HG03175 (cell line): ENCODE measurements around the gene GSDMA.
"Not testable (repeated sequence)": the region's sequence is repeated elsewhere in the genome, so short reads cannot be mapped to it uniquely, and the experiment has no call there.

ENCODE experiments used
- ATAC-seq: cut with Tn5 transposase; IDR thresholded peaks from one replicate; pipeline ENCODE4 v1.9.1; 2021; ENCODE audit warnings: mild to moderate bottlenecking, moderate library complexity; ENCODE audit not compliant: unreplicated experiment

GSDMA gene

GRCh38 chr17:39928858-39929645 is 33.8 kb upstream of the GSDMA start:
- ATAC-seq, result no peak

- ATAC-seq, result no peak
Observed at GRCh38 chr17:39929646-39930407, 33.0 kb upstream of the GSDMA start.

GRCh38 chr17:39933912-39934311 is 28.9 kb upstream of the GSDMA start:
- ATAC-seq, result no peak

GRCh38 chr17:39934324-39934723 is 28.5 kb upstream of the GSDMA start:
- no peak for ATAC-seq

- ATAC-seq, result no peak
Observed at GRCh38 chr17:39935909-39936308, 26.9 kb upstream of the GSDMA start.

GRCh38 chr17:39937447-39937846 is 25.4 kb upstream of the GSDMA start:
- no peak for ATAC-seq

- ATAC-seq, result no peak
Observed at GRCh38 chr17:39938140-39938869, 24.5 kb upstream of the GSDMA start.

GRCh38 chr17:39939106-39939505 is 23.7 kb upstream of the GSDMA start:
- ATAC-seq, result no peak

- no peak for ATAC-seq
Observed at GRCh38 chr17:39939588-39940419, 23.0 kb upstream of the GSDMA start.

- ATAC-seq, result no peak
Observed at GRCh38 chr17:39943702-39944392, 19.0 kb upstream of the GSDMA start.

GRCh38 chr17:39944393-39944711 is 18.5 kb upstream of the GSDMA start:
- ATAC-seq, result no peak

- ATAC-seq, result no peak
Observed at GRCh38 chr17:39946551-39947330, 16.1 kb upstream of the GSDMA start.

- ATAC-seq, result not testable (repeated sequence)
Observed at GRCh38 chr17:39948489-39948828, 14.3 kb upstream of the GSDMA start.

- ATAC-seq, result no peak
Observed at GRCh38 chr17:39949028-39949427, 13.8 kb upstream of the GSDMA start.

- no peak for ATAC-seq
Observed at GRCh38 chr17:39950871-39951348, 11.9 kb upstream of the GSDMA start.

GRCh38 chr17:39951924-39952679 is 10.7 kb upstream of the GSDMA start:
- no peak for ATAC-seq

- peak; percentile 71 for ATAC-seq
Observed at GRCh38 chr17:39952680-39953470, 9.9 kb upstream of the GSDMA start.

GRCh38 chr17:39953471-39953888 is 9.3 kb upstream of the GSDMA start:
- no peak for ATAC-seq
